ENCODE results near the gene PPP6R2. TPM values are rescaled to one million over a fixed set of nuclear protein-coding genes. Genes with fewer than 3 reads are reported as not detected.

PPP6R2 gene
- total RNA-seq, 3 donors from 2014 or later, result 48.3 to 54.1 (median 49.5) TPM

GRCh38 chr22:50420581-50420980 is 77.5 kb downstream of the PPP6R2 start:
- Histone ChIP-seq H3K36me3 (peaks cover 8% of the 10 kb centered on the region), H3K9me3 (no peaks in the 10 kb centered on the region), H3K4me3 (no peak overlapping the region), H3K4me1 (no peaks in the 10 kb centered on the region), H3K27ac (no peak overlapping the region), H3K27me3 (no peaks in the 10 kb centered on the region)
- TF ChIP-seq POLR2A (IDR thresholded peaks at IDR 0.05) (no peak), CTCF (IDR thresholded peaks at IDR 0.05) (no peak), POLR2AphosphoS5 (IDR thresholded peaks at IDR 0.05) (no peak)
- DNase-seq (ENCODE audit: low spot score in 2 of 2), result no peak
- intact Hi-C loops (cut with DNase I; ENCODE audit: low total_unique reads), result no loop called here

GRCh38 chr22:50422046-50422445 is 78.9 kb downstream of the PPP6R2 start:
- TF ChIP-seq POLR2A (IDR thresholded peaks at IDR 0.05) (no peak), POLR2AphosphoS5 (IDR thresholded peaks at IDR 0.05) (no peak), CTCF (IDR thresholded peaks at IDR 0.05) (no peak)
- Histone ChIP-seq H3K9me3 (no peaks in the 10 kb centered on the region), H3K36me3 (peaks cover 8% of the 10 kb centered on the region), H3K27me3 (no peaks in the 10 kb centered on the region), H3K27ac (no peak overlapping the region), H3K4me3 (no peak overlapping the region), H3K4me1 (no peaks in the 10 kb centered on the region)
- DNase-seq (ENCODE audit: low spot score in 2 of 2), result no peak
- intact Hi-C loops (cut with DNase I; ENCODE audit: low total_unique reads), result no loop called here

- TF ChIP-seq POLR2A (IDR thresholded peaks at IDR 0.05), result no peak
- no peak for TF ChIP-seq CTCF (IDR thresholded peaks at IDR 0.05)
- no peak for TF ChIP-seq POLR2AphosphoS5 (IDR thresholded peaks at IDR 0.05)
- Histone ChIP-seq H3K27ac (no peak overlapping the region), H3K9me3 (no peaks in the 10 kb centered on the region), H3K4me1 (no peaks in the 10 kb centered on the region), H3K4me3 (no peak overlapping the region), H3K27me3 (no peaks in the 10 kb centered on the region), H3K36me3 (peaks cover 8% of the 10 kb centered on the region)
- intact Hi-C loops (cut with DNase I; ENCODE audit: low total_unique reads), result no loop called here
- no peak for DNase-seq (ENCODE audit: low spot score in 2 of 2)
Observed at GRCh38 chr22:50422961-50423815, 80.1 kb downstream of the PPP6R2 start.

- TF ChIP-seq CTCF (IDR thresholded peaks at IDR 0.05) (no peak), POLR2AphosphoS5 (IDR thresholded peaks at IDR 0.05) (no peak), POLR2A (IDR thresholded peaks at IDR 0.05) (no peak)
- H3K4me3 ChIP-seq, result no peak overlapping the region
- H3K4me1 ChIP-seq, result no peaks in the 10 kb centered on the region
- H3K9me3 ChIP-seq, result no peaks in the 10 kb centered on the region
- intact Hi-C loops (cut with DNase I; ENCODE audit: low total_unique reads), result no loop called here
- H3K36me3 ChIP-seq, result peaks cover 8% of the 10 kb centered on the region
- H3K27ac ChIP-seq, result no peak overlapping the region
- H3K27me3 ChIP-seq, result no peaks in the 10 kb centered on the region
- no peak for DNase-seq (ENCODE audit: low spot score in 2 of 2)
Observed at GRCh38 chr22:50423956-50424355, 80.8 kb downstream of the PPP6R2 start.

GRCh38 chr22:50425179-50425916 is 82.2 kb downstream of the PPP6R2 start:
- Histone ChIP-seq H3K27me3 (no peaks in the 10 kb centered on the region), H3K36me3 (no peaks in the 10 kb centered on the region)

More at GRCh38 chr22:50425179-50425916, 82.2 kb downstream of the PPP6R2 start:
- H3K27ac ChIP-seq, result no peak overlapping the region
- no peaks in the 10 kb centered on the region for H3K4me1 ChIP-seq
- no peaks in the 10 kb centered on the region for H3K9me3 ChIP-seq
- no peak for TF ChIP-seq POLR2AphosphoS5 (IDR thresholded peaks at IDR 0.05)
- TF ChIP-seq POLR2A (IDR thresholded peaks at IDR 0.05), result no peak
- TF ChIP-seq CTCF (IDR thresholded peaks at IDR 0.05), result no peak
- no peak for DNase-seq (ENCODE audit: low spot score in 2 of 2)
- H3K4me3 ChIP-seq, result no peak overlapping the region
- intact Hi-C loops (cut with DNase I; ENCODE audit: low total_unique reads), result no loop called here

Data from breast epithelium (tissue), 4 donors.